GM21737 (cell line): Measurements from ENCODE around the gene XPNPEP2.

Source experiments
- ATAC-seq: cut with Tn5 transposase; IDR thresholded peaks from one replicate; pipeline ENCODE4 v1.9.1; 2021; ENCODE audit warnings: mild to moderate bottlenecking, moderate library complexity; ENCODE audit not compliant: unreplicated experiment

The XPNPEP2 gene

GRCh38 chrX:129738466-129739308, at the start of gene XPNPEP2:
Gene XPNPEP2 (plus strand): TSS chrX:129738979. CDS start chrX:129739214, 235 bp downstream.
- no peak for ATAC-seq

DNA sequence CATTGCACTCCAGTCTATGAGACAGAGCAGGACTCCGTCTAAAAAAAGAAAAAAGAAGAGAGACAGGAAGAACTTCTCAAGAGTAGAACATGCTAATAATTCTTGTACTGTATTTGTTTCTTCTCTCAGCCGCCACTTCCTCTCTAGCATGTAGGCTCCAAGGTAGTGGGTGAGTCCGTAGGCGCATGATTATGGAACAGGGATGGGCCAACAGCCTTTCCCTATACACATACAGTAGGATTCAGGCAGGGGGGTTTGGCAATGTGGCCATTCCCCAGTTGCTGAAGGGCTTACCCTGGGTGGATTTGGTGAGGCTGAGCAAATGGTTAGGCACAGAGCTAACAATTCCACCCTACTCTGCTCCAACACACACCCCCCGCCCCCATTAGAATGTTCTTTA, 49.0 kb upstream of the XPNPEP2 start:
- no peak for ATAC-seq

DNA sequence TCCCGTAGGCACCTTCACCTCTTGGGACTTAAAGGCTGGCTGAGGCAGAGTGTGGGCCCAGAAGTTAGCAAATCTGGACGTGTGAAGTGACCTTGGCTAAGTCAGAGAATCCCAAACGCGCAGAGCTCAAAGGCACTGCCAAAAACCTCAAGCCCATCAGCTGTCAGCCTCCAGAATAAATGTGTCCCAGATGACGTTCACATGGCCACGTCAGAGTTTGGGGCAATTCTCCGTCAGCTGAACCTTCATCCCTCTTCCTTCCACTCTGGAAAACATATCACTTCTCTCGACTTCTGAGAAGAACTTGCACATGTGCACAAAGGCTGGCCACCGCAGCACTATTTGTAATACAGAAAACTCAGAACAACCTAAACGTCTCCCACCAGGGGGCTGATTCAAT, 48.3 kb upstream of the XPNPEP2 start:
- ATAC-seq = no peak

GRCh38 chrX:129693354-129693753, 45.4 kb upstream of the XPNPEP2 start:
- no peak for ATAC-seq

GRCh38 chrX:129694805-129695204, 44.0 kb upstream of the XPNPEP2 start:
- ATAC-seq = no peak

- ATAC-seq = no peak
These were observed 43.2 kb upstream of the XPNPEP2 start for GRCh38 chrX:129695535-129695934.

- no peak for ATAC-seq
These were observed 42.8 kb upstream of the XPNPEP2 start for GRCh38 chrX:129695937-129696336.

GRCh38 chrX:129696463-129697155, 42.2 kb upstream of the XPNPEP2 start:
- no peak for ATAC-seq

GRCh38 chrX:129697204-129697829, 41.5 kb upstream of the XPNPEP2 start:
- no peak for ATAC-seq

DNA sequence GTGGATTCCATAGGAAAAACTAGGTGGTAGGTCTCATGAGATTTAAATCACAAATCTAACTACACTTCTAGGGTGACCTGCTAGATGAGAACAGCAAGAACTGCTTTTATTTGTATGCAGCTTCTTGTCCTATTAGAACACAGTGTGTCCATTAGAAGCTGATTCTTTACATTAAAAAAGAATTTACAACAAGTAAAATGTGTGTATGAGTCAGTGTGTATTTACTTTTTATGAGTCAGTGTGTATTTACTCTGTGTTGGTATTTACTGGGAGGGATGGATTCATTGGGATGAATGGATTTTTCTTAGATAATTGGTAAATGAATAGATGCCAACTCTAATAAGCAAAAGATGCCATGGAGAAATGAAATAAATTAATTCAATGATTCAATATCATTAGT, 40.6 kb upstream of the XPNPEP2 start:
- ATAC-seq = no peak

- ATAC-seq = no peak
These were observed 38.2 kb upstream of the XPNPEP2 start for GRCh38 chrX:129700536-129700935.

- ATAC-seq = no peak
These were observed 37.1 kb upstream of the XPNPEP2 start for GRCh38 chrX:129701624-129702069.

GRCh38 chrX:129704491-129704890, 34.3 kb upstream of the XPNPEP2 start:
- no peak for ATAC-seq

DNA sequence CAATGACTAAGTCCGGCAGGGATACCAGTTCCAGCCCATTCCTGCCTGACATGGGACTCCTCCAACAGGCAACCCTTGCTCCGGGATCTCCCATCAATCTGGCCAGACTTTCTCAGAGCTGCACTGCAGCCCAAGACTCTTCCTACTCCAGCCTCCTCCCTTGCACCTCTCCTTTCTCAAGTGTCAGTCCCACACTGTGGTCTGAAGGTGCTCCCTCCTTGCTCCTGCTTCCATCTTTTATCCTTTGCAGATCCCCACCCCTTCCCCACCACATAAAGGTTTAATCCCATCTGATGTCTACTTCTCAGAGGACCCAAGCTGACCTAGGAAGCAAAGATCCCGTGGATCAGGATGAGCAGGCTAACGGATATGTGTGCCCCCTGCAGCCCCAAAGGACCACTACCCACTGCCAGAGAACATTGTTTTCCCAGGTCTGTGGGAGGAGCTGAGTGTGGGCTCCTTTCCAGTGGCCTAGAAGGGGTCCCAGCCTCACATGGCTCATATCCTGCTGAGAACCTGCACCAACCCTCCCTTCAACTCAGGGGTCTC, 33.3 kb upstream of the XPNPEP2 start:
- ATAC-seq = no peak

- no peak for ATAC-seq
These were observed 32.8 kb upstream of the XPNPEP2 start for GRCh38 chrX:129705988-129706387.

- ATAC-seq = no peak
These were observed 32.2 kb upstream of the XPNPEP2 start for GRCh38 chrX:129706400-129707072.

GRCh38 chrX:129714581-129714980, 24.2 kb upstream of the XPNPEP2 start:
- ATAC-seq = no peak

- ATAC-seq = no peak
These were observed 22.3 kb upstream of the XPNPEP2 start for GRCh38 chrX:129716507-129716906.

GRCh38 chrX:129717892-129718291, 20.9 kb upstream of the XPNPEP2 start:
- no peak for ATAC-seq

DNA sequence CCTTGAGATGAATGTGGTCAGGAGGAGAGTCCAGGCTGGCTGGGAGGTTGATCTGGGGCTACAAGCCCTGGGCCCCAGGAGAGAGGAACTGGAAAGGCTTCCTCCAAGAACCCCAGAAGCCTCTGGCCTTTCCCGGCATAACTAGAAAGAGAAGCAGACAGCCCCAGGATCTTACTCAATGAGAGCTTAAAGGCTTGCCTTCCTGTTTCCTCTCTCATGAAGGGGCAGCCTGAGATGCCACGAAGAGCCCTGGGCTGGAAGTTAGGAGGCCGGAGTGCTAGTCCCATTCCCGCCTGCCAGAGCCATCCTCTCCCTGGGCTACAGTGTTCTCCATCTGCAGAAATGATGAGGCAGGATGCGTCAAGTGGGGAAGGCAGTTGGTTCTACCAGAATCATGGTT, 20.1 kb upstream of the XPNPEP2 start:
- ATAC-seq = no peak

GRCh38 chrX:129719268-129719667, 19.5 kb upstream of the XPNPEP2 start:
- ATAC-seq = no peak
